WERI-Rb-1 (cell line): Measurements from ENCODE around the gene ZNF219.
"Not testable (repeated sequence)": the region's sequence is repeated elsewhere in the genome, so short reads cannot be mapped to it uniquely, and the experiment has no call there.

Experiments used
- DNase-seq: peaks from one replicate; pipeline ENCODE4 v3.0.0-alpha.2; 2020
- H3K27ac ChIP-seq: fragments of 250-450 bp; sonication (Bioruptor Pico); 2 replicates; pipeline ENCODE4 v1.5.1; 2020; ENCODE audit warnings: mild to moderate bottlenecking, moderate library complexity
- H3K27me3 ChIP-seq: fragments of 250-450 bp; sonication (Bioruptor Pico); 2 replicates; pipeline ENCODE4 v1.5.1; 2021; ENCODE audit warnings: mild to moderate bottlenecking, low read depth, moderate library complexity; ENCODE audit not compliant: insufficient read depth, severe bottlenecking
- H3K36me3 ChIP-seq: fragments of 250-450 bp; sonication (Bioruptor Pico); 2 replicates; pipeline ENCODE4 v1.5.1; 2020; ENCODE audit warnings: mild to moderate bottlenecking, moderate library complexity
- H3K4me3 ChIP-seq: 2 replicates; pipeline ENCODE4 v1.5.1; 2011; ENCODE audit warnings: low read depth, mild to moderate bottlenecking, control low read depth, low read length
- H3K9me3 ChIP-seq: fragments of 250-450 bp; sonication (Bioruptor Pico); 2 replicates; pipeline ENCODE4 v1.5.1; 2021; ENCODE audit warnings: mild to moderate bottlenecking, moderate library complexity; ENCODE audit not compliant: severe bottlenecking
- CTCF ChIP-seq: IDR thresholded peaks from 2 replicates; pipeline ENCODE4 v1.5.1; 2011; ENCODE audit warnings: low read depth, mild to moderate bottlenecking, control low read depth, inconsistent platforms, low read length

ZNF219 gene

GRCh38 chr14:21041676-21042433 is 56.6 kb downstream of the ZNF219 start, which contains the start of gene RNASE7:
Gene RNASE7 (plus strand): TSS chr14:21042362. CDS start chr14:21042993, 631 bp downstream.
- Histone ChIP-seq H3K36me3 (no peaks in the 10 kb centered on the region), H3K4me3 (no peak within 1 kb of the TSS), H3K9me3 (no peaks in the 10 kb centered on the region), H3K27me3 (no peaks in the 10 kb centered on the region), H3K27ac (no peak within 1 kb of the TSS)
- no peak for TF ChIP-seq CTCF
- DNase-seq = no peak

GRCh38 chr14:21040941-21041340 is 57.5 kb downstream of the ZNF219 start:
- H3K27me3 ChIP-seq, H3K9me3 ChIP-seq, DNase-seq: not testable (repeated sequence)

GRCh38 chr14:21040370-21040925 is 58.0 kb downstream of the ZNF219 start:
- DNase-seq = no peak
- no peak for TF ChIP-seq CTCF
- H3K27ac ChIP-seq = no peak overlapping the region; the same call in 1 of the 2 replicates

More at GRCh38 chr14:21040941-21041340, 57.5 kb downstream of the ZNF219 start:
- H3K4me3 ChIP-seq, H3K36me3 ChIP-seq, H3K27ac ChIP-seq: not testable (repeated sequence)

More at GRCh38 chr14:21040370-21040925, 58.0 kb downstream of the ZNF219 start:
- Histone ChIP-seq H3K9me3 (no peaks in the 10 kb centered on the region), H3K27me3 (no peaks in the 10 kb centered on the region), H3K4me3 (no peak overlapping the region), H3K36me3 (no peaks in the 10 kb centered on the region)
